Astrocyte (in vitro differentiated cells and primary cell): Measurements from ENCODE around the gene DYRK1A. TPM values are rescaled to one million over a fixed set of nuclear protein-coding genes. Genes with fewer than 3 reads are reported as not detected.

Experiments
- DNase-seq: peaks from one replicate; pipeline ENCODE4 v3.0.0-alpha.2; 2010; ENCODE audit warnings: low read depth
- FAIRE-seq: peaks from 2 replicates; lab custom pipeline; 2011; peaks lifted over from hg19 to GRCh38; lab: Jason Lieb, UNC
- H2AFZ ChIP-seq: 2 replicates; pipeline ENCODE4 v1.6.0; 2012; ENCODE audit warnings: low read depth, low read length, inconsistent platforms
- H3K27ac ChIP-seq: 2 replicates; pipeline ENCODE4 v1.5.1; 2011; ENCODE audit warnings: low read depth, low read length, inconsistent platforms
- H3K27me3 ChIP-seq: 2 replicates; pipeline ENCODE4 v1.6.0; 2011; ENCODE audit warnings: low read length, inconsistent platforms; ENCODE audit not compliant: insufficient read depth
- H3K36me3 ChIP-seq: 2 replicates; pipeline ENCODE4 v1.5.1; 2011; ENCODE audit warnings: low read length, inconsistent platforms; ENCODE audit not compliant: insufficient read depth
- H3K4me1 ChIP-seq: 2 replicates; pipeline ENCODE4 v1.5.1; 2011; ENCODE audit warnings: low read length, inconsistent platforms; ENCODE audit not compliant: insufficient read depth
- H3K4me2 ChIP-seq: 2 replicates; pipeline ENCODE4 v1.6.0; 2012; ENCODE audit warnings: low read length, inconsistent platforms
- H3K4me3 ChIP-seq: 2 replicates; pipeline ENCODE4 v1.5.1; 2011; ENCODE audit warnings: low read depth, mild to moderate bottlenecking, low read length, inconsistent platforms; ENCODE audit not compliant: insufficient read depth
- H3K79me2 ChIP-seq: 2 replicates; pipeline ENCODE4 v1.6.0; 2012; ENCODE audit warnings: mild to moderate bottlenecking, low read length, inconsistent platforms; ENCODE audit not compliant: insufficient read depth
- H3K9ac ChIP-seq: 2 replicates; pipeline ENCODE4 v1.6.0; 2012; ENCODE audit warnings: mild to moderate bottlenecking, low read length, inconsistent platforms
- H3K9me3 ChIP-seq: 2 replicates; pipeline ENCODE4 v1.5.1; 2012; ENCODE audit warnings: low read depth, mild to moderate bottlenecking, low read length, inconsistent platforms; ENCODE audit not compliant: insufficient read depth
- H4K20me1 ChIP-seq: 2 replicates; pipeline ENCODE4 v1.6.0; 2012; ENCODE audit warnings: low read length, inconsistent platforms; ENCODE audit not compliant: insufficient read depth
- H3K27ac Mint-ChIP-seq: one replicate; pipeline ENCODE4 v1.8.0; 2021; ENCODE audit warnings: mild to moderate bottlenecking, mixed read lengths; ENCODE audit not compliant: unreplicated experiment
- H3K27me3 Mint-ChIP-seq: one replicate; pipeline ENCODE4 v1.8.0; 2021; ENCODE audit warnings: low read depth, mixed read lengths; ENCODE audit not compliant: unreplicated experiment
- H3K36me3 Mint-ChIP-seq: one replicate; pipeline ENCODE4 v1.8.0; 2021; ENCODE audit warnings: low read depth, mixed read lengths; ENCODE audit not compliant: unreplicated experiment
- H3K4me1 Mint-ChIP-seq: one replicate; pipeline ENCODE4 v1.8.0; 2021; ENCODE audit warnings: low read depth, mixed read lengths; ENCODE audit not compliant: unreplicated experiment
- H3K4me3 Mint-ChIP-seq: one replicate; pipeline ENCODE4 v1.8.0; 2021; ENCODE audit warnings: mild to moderate bottlenecking, moderate library complexity, mixed read lengths; ENCODE audit not compliant: unreplicated experiment
- H3K9me3 Mint-ChIP-seq: one replicate; pipeline ENCODE4 v1.8.0; 2021; ENCODE audit warnings: mild to moderate bottlenecking, mixed read lengths; ENCODE audit not compliant: unreplicated experiment
- CTCF ChIP-seq: IDR thresholded peaks from 2 replicates; pipeline ENCODE4 v1.5.1; 2011; ENCODE audit warnings: low read depth, mild to moderate bottlenecking, inconsistent platforms, low read length, moderate library complexity; ENCODE audit not compliant: insufficient read depth
- EZH2 ChIP-seq: IDR thresholded peaks from 2 replicates; pipeline ENCODE4 v1.6.1; 2012; ENCODE audit warnings: mild to moderate bottlenecking, low read length, inconsistent platforms; ENCODE audit not compliant: insufficient read depth
- total RNA-seq: library from RNA; stranded (reverse); gene quantifications from 2 replicates; pipeline ENCODE4 v1.2.1, GENCODE V29; 2021

The DYRK1A gene
- total RNA-seq, 1 donor from 2014 or later, result 44.6 TPM

DNA sequence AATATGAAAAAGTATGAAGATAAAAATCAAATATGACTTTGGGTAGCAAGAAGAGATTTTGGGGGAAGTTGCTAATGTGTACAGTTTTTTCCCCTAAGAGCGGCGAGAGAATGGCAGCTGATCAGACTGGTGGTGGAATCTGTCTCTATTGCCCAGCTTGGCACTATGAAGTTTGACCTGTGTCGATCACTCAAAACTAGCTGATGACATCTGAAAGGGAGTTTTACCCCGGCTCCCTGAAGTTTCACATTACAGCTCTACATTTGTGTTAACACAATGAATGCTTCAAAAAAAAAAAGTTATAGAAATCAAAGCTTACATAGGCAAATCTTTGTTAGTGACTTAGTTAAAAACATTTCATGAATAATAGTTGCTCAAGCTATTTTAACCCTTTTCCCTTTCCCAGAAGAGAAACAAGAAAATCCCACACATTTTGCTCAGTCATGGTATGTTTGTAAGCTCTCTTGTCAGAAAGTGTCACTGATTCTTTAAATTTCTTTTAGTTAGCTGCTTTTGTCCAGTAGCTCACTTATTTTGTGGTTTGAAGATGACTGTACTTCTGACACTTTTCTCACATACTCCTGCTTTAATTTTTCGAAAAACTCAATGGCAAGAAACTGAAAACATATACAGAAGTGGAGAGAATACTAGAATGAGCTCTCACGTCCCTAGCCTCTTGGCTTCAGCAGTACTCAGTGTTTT, 41.3 kb downstream of the DYRK1A start:
- peaks cover 42% of the 10 kb centered on the region for H3K4me1 Mint-ChIP-seq
- H3K9ac ChIP-seq, result peak overlapping the region; percentile 22
- peaks cover 90% of the 10 kb centered on the region for H4K20me1 ChIP-seq
- no peaks in the 10 kb centered on the region for H3K27me3 ChIP-seq
- H3K4me3 Mint-ChIP-seq, result no peak overlapping the region
- no peak overlapping the region for H2AFZ ChIP-seq
- H3K36me3 Mint-ChIP-seq, result peaks cover 2% of the 10 kb centered on the region
- peaks cover 14% of the 10 kb centered on the region for H3K4me1 ChIP-seq
- H3K27ac Mint-ChIP-seq, result peak overlapping the region; percentile 96
- no peaks in the 10 kb centered on the region for H3K36me3 ChIP-seq
- no peak for TF ChIP-seq EZH2
- TF ChIP-seq CTCF, result no peak
- no peaks in the 10 kb centered on the region for H3K9me3 ChIP-seq
- peak overlapping the region; percentile 46 for H3K4me2 ChIP-seq
- H3K27me3 Mint-ChIP-seq, result no peaks in the 10 kb centered on the region
- H3K9me3 Mint-ChIP-seq, result peaks cover under 1% of the 10 kb centered on the region
- peak; percentile 49 for FAIRE-seq
- H3K27ac ChIP-seq, result peak overlapping the region; percentile 36
- H3K79me2 ChIP-seq, result peaks cover 99% of the 10 kb centered on the region
- DNase-seq, result peak; percentile 63
- H3K4me3 ChIP-seq, result no peak overlapping the region

GRCh38 chr21:37408464-37409193, 42.1 kb downstream of the DYRK1A start:
- Histone ChIP-seq H2AFZ (no peak overlapping the region), H3K79me2 (peaks cover 99% of the 10 kb centered on the region), H3K4me1 (peaks cover 21% of the 10 kb centered on the region), H3K4me3 (no peak overlapping the region), H3K4me2 (peak overlapping the region; percentile 46), H3K9ac (peak overlapping the region; percentile 22), H4K20me1 (peaks cover 89% of the 10 kb centered on the region), H3K9me3 (no peaks in the 10 kb centered on the region), H3K27me3 (no peaks in the 10 kb centered on the region), H3K27ac (peak overlapping the region; percentile 36), H3K36me3 (no peaks in the 10 kb centered on the region)
- Mint-ChIP-seq H3K9me3 (no peaks in the 10 kb centered on the region), H3K36me3 (no peaks in the 10 kb centered on the region), H3K27ac (peak overlapping the region; percentile 96), H3K27me3 (no peaks in the 10 kb centered on the region), H3K4me1 (peaks cover 46% of the 10 kb centered on the region), H3K4me3 (peak overlapping the region; percentile 47)
- TF ChIP-seq CTCF (no peak), EZH2 (no peak)
- FAIRE-seq, result no peak
- DNase-seq, result no peak

DNA sequence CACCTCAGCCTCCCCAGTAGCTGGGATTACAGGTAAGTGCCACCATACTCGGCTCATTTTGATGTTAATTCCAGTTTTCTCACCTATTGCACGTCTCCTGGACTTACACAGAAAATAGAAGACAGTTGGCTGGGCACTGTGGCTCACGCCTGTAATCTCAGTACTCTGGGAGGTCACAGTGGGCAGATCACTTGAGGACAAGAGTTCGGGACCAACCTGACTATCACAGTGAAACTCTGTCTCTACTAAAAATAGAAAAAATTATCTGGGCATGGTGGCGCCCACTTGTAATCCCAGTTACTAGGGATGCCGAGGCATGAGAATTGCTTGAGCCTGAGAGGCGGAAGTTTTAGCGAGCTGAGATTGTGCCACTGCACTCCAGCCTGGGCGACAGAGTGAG, 44.1 kb downstream of the DYRK1A start:
- Histone ChIP-seq H4K20me1 (peaks cover 88% of the 10 kb centered on the region), H3K27ac (no peak overlapping the region), H3K79me2 (peaks cover 99% of the 10 kb centered on the region), H3K9ac (no peak overlapping the region), H3K9me3 (no peaks in the 10 kb centered on the region), H3K27me3 (no peaks in the 10 kb centered on the region), H3K4me3 (no peak overlapping the region), H2AFZ (no peak overlapping the region), H3K36me3 (no peaks in the 10 kb centered on the region), H3K4me2 (no peak overlapping the region), H3K4me1 (peaks cover 21% of the 10 kb centered on the region)
- H3K4me1 Mint-ChIP-seq, result peaks cover 45% of the 10 kb centered on the region
- no peaks in the 10 kb centered on the region for H3K9me3 Mint-ChIP-seq
- H3K36me3 Mint-ChIP-seq, result no peaks in the 10 kb centered on the region
- FAIRE-seq (no peak), DNase-seq (no peak)
- TF ChIP-seq CTCF (no peak), EZH2 (no peak)
- no peaks in the 10 kb centered on the region for H3K27me3 Mint-ChIP-seq
- H3K27ac Mint-ChIP-seq, result peak overlapping the region; percentile 34
- no peak overlapping the region for H3K4me3 Mint-ChIP-seq
